ENCODE measurements around the gene SH3BP4.

DNA sequence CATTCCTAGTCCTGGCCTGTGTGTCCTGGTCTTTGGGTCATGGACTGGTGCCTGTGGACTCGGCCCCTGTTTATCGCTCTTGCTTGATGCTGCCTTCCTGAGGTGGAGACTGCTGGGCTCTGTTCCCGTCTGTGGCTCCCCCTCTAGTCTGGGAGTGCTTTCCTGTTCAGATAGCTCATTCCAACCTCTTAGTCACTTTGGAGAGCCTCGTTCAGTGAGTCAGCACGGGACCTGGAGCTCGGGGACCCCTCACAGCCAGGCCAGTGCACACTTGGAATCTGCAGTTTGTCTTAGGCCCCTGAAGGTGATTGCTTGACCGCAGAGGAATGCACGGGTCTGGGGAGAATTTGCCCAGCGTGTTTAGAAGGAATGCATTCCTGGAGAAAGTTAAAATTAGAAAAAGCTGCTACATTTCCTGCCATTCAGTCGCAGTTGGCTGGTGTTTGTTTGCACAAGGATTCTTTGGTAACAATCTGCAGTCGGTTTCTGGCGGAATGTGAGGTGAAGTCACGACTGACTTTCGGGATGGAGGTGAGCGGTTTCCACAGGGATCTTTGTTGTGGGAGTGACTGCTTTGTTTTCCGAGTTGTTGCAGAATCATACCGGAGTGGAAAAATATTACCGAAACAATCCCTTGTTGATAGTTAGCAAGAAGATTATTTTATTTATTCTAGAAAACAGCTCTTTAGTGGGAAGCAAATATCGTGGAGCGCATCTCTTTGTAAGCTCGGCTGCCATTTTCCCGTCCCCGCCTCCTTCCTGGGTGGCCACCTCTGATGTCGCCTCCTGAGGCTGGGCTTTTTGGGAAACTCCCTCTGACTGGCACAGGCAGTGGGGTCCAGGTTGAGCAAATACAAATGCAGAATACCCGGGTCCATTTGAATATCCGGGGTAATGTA is 29.6 kb downstream of the SH3BP4 start:
- TF ChIP-seq GABPA (IDR thresholded peaks at IDR 0.05; ENCODE audit: low read depth, low read length) (no peak), GABPA (CRISPR knock-in tag; IDR thresholded peaks at IDR 0.05; ENCODE audit: low read depth) (no peak), ZFP36 (IDR thresholded peaks at IDR 0.05; ENCODE audit: borderline replicate concordance, low read depth, low read length, partially characterized antibody) (no peak)

All from HepG2 (cell line).